ENCODE data around the gene NIM1K. TPM values are rescaled to one million over a fixed set of nuclear protein-coding genes. Genes with fewer than 3 reads are reported as not detected.
"Not testable (repeated sequence)": the region's sequence is repeated elsewhere in the genome, so short reads cannot be mapped to it uniquely, and the experiment has no call there.

NIM1K gene
- total RNA-seq, 1 donor from 2014 or later: 0.67 TPM

DNA sequence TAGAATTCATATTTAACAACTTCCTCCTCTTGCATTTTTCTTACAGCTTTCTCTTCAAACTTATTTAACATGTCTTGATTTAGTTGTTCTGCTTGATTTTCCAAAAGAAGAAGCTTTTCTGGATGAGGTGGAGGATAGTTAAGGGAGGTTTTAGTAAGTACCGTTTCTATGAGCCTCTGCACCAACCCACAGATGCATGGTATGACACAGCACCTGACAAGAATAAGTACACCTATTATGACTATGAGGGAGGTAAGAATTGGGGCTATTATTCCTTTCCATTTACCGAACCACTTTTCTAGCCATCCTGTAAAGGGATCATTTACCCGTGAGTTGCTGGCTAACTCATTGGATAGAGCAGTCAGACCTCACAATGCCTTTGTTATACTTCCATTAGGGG is 123.7 kb downstream of the NIM1K start:
- Mint-ChIP-seq H3K4me1 (ENCODE audit: low read depth) (peaks cover 31% of the 10 kb centered on the region), H3K27me3 (ENCODE audit: low read depth) (no peaks in the 10 kb centered on the region), H3K9me3 (ENCODE audit: low read depth) (no peaks in the 10 kb centered on the region), H3K4me3 (ENCODE audit: unreplicated experiment) (no peak overlapping the region), H3K36me3 (ENCODE audit: low read depth) (no peaks in the 10 kb centered on the region), H3K27ac (ENCODE audit: unreplicated experiment) (no peak overlapping the region)
- TF ChIP-seq, protein P1, sequence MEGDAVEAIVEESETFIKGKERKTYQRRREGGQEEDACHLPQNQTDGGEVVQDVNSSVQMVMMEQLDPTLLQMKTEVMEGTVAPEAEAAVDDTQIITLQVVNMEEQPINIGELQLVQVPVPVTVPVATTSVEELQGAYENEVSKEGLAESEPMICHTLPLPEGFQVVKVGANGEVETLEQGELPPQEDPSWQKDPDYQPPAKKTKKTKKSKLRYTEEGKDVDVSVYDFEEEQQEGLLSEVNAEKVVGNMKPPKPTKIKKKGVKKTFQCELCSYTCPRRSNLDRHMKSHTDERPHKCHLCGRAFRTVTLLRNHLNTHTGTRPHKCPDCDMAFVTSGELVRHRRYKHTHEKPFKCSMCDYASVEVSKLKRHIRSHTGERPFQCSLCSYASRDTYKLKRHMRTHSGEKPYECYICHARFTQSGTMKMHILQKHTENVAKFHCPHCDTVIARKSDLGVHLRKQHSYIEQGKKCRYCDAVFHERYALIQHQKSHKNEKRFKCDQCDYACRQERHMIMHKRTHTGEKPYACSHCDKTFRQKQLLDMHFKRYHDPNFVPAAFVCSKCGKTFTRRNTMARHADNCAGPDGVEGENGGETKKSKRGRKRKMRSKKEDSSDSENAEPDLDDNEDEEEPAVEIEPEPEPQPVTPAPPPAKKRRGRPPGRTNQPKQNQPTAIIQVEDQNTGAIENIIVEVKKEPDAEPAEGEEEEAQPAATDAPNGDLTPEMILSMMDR (IDR thresholded peaks at IDR 0.05): no peak
- DNase-seq (ENCODE audit: low spot score): no peak

DNA sequence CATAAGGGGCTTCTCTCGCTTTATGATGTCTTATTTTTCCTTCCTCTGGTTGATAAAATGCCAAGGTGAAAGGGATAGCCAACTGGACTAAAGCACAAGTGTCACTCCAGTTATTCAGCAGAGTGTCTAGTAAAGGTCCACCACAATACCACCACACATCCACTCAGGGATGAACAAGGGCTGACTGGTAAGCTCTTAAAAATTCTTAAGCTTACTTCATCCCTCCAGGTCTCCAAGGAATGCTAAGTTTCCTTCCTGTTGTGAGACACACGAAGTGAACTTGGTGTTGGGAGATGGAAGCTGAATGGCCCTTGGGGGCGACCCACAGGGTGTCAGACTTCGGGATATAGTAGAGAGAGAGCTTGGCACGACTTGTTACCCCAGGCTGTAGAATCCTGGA is 124.4 kb downstream of the NIM1K start:
- TF ChIP-seq, protein P1 (IDR thresholded peaks at IDR 0.05): no peak
- no peak for DNase-seq (ENCODE audit: low spot score)
- H3K4me1 Mint-ChIP-seq (ENCODE audit: low read depth): peaks cover 23% of the 10 kb centered on the region
- no peak overlapping the region for H3K27ac Mint-ChIP-seq (ENCODE audit: unreplicated experiment)
- no peaks in the 10 kb centered on the region for H3K27me3 Mint-ChIP-seq (ENCODE audit: low read depth)
- no peak overlapping the region for H3K4me3 Mint-ChIP-seq (ENCODE audit: unreplicated experiment)
- H3K9me3 Mint-ChIP-seq (ENCODE audit: low read depth): no peaks in the 10 kb centered on the region
- no peaks in the 10 kb centered on the region for H3K36me3 Mint-ChIP-seq (ENCODE audit: low read depth)

DNA sequence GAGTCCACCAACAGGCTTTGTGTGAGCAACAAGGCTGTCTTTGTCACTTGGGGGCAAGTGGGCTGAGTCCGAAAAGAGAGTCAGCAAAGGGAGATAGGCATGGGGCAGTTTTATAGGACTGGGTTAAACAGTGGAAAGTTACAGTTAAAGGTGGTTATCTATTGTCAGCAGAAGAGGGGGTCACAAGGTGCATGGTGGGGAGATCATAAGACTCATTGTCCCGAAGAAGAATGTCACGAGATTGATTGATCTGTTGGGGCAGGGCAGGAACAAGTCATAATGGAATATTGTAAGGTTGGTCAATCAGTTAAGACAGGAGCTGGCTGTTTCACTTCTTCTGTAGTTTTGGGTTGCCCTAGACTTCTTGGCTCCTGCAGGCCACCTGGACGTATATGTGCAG is 128.8 kb downstream of the NIM1K start:
- H3K36me3 Mint-ChIP-seq (ENCODE audit: low read depth): no peaks in the 10 kb centered on the region
- H3K27me3 Mint-ChIP-seq (ENCODE audit: low read depth): peaks cover 2% of the 10 kb centered on the region
- no peaks in the 10 kb centered on the region for H3K4me1 Mint-ChIP-seq (ENCODE audit: low read depth)
- no peak overlapping the region for H3K4me3 Mint-ChIP-seq (ENCODE audit: unreplicated experiment)
- no peak for DNase-seq (ENCODE audit: low spot score)
- TF ChIP-seq, protein P1 (IDR thresholded peaks at IDR 0.05): no peak
- no peak overlapping the region for H3K27ac Mint-ChIP-seq (ENCODE audit: unreplicated experiment)
- peaks cover 8% of the 10 kb centered on the region for H3K9me3 Mint-ChIP-seq (ENCODE audit: low read depth)

DNA sequence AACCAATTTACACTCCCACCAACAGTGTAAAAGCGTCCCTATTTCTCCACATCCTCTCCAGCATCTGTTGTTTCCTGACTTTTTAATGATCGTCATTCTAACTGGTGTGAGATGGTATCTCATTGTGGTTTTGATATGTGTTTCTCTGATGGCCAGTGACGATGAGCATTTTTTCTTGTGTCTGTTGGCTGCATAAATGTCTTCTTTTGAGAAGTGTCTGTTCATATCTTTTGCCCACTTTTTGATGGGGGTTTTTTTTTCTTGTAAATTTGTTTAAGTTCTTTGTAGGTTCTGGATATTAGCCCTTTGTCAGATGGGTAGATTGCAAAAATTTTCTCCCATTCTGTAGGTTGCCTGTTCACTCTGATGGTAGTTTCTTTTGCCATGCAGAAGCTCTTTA is 131.5 kb downstream of the NIM1K start:
- not testable (repeated sequence) for H3K4me1 Mint-ChIP-seq (ENCODE audit: low read depth); H3K27ac Mint-ChIP-seq (ENCODE audit: unreplicated experiment); H3K36me3 Mint-ChIP-seq (ENCODE audit: low read depth); DNase-seq (ENCODE audit: low spot score); H3K27me3 Mint-ChIP-seq (ENCODE audit: low read depth); H3K4me3 Mint-ChIP-seq (ENCODE audit: unreplicated experiment)
- H3K9me3 Mint-ChIP-seq (ENCODE audit: low read depth): peaks cover 13% of the 10 kb centered on the region

DNA sequence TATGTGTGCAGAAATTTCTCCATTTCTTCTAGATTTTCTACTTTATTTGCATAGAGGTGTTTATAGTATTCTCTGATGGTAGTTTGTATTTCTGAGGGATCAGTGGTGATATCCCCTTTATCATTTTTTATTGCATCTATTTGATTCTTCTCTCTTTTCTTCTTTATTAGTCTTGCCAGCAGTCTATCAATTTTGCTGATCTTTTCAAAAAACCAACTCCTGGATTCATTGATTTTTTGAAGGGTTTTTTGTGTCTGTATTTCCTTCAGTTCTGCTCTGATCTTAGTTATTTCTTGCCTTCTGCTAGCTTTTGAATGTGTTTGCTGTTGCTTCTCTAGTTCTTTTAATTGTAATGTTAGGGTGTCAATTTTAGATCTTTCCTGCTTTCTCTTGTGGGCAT is 133.6 kb downstream of the NIM1K start:
- not testable (repeated sequence) for DNase-seq (ENCODE audit: low spot score); H3K36me3 Mint-ChIP-seq (ENCODE audit: low read depth); H3K27me3 Mint-ChIP-seq (ENCODE audit: low read depth); H3K4me3 Mint-ChIP-seq (ENCODE audit: unreplicated experiment); H3K4me1 Mint-ChIP-seq (ENCODE audit: low read depth); H3K27ac Mint-ChIP-seq (ENCODE audit: unreplicated experiment)
- H3K9me3 Mint-ChIP-seq (ENCODE audit: low read depth): peaks cover 13% of the 10 kb centered on the region

Other genes with a start within 250 kb of the NIM1K start
- 1.2 to 3.5 TPM (median 1.7 TPM) in 3 replicates for gene ANXA2R, start 151.9 kb upstream of the NIM1K start, total RNA-seq
- 29.2 to 37.3 TPM (median 29.4 TPM) in 3 replicates for gene ZNF131, start 71.3 kb upstream of the NIM1K start, total RNA-seq
- 77.8 to 86.9 TPM (median 86.9 TPM) in 3 replicates for gene HMGCS1, start 121.2 kb downstream of the NIM1K start, total RNA-seq
- gene CCL28, start 220.2 kb downstream of the NIM1K start, total RNA-seq: 0.10 TPM in 1 of 3 replicates, not detected in the others

Measured in chondrocyte (in vitro differentiated cells).